Neuron (in vitro differentiated cells): ENCODE measurements around the gene COL13A1.

ENCODE experiments used
- H2AFZ ChIP-seq: one replicate; pipeline ENCODE4 v1.6.1; 2013; ENCODE audit warnings: low read depth, mild to moderate bottlenecking, inconsistent platforms, low read length, moderate library complexity
- H3K27me3 ChIP-seq: one replicate; pipeline ENCODE4 v1.6.1; 2013; ENCODE audit warnings: low read length; ENCODE audit not compliant: insufficient read depth
- H3K36me3 ChIP-seq: one replicate; pipeline ENCODE4 v1.6.1; 2013; ENCODE audit warnings: low read length; ENCODE audit not compliant: insufficient read depth
- H3K4me1 ChIP-seq: one replicate; pipeline ENCODE4 v1.6.1; 2013; ENCODE audit warnings: low read length; ENCODE audit not compliant: insufficient read depth
- H3K4me3 ChIP-seq: 2 replicates; pipeline ENCODE4 v1.5.1; 2013; ENCODE audit warnings: mild to moderate bottlenecking, low read length, moderate library complexity
- H3K9me3 ChIP-seq: one replicate; pipeline ENCODE4 v1.6.1; 2013; ENCODE audit warnings: low read length

COL13A1 gene

GRCh38 chr10:69988094-69988493, 186.4 kb downstream of the COL13A1 start:
- H3K4me3 ChIP-seq: no peak overlapping the region
- no peaks in the 10 kb centered on the region for H3K4me1 ChIP-seq
- no peaks in the 10 kb centered on the region for H3K9me3 ChIP-seq
- H2AFZ ChIP-seq: no peak overlapping the region
- no peaks in the 10 kb centered on the region for H3K36me3 ChIP-seq
- peaks cover 2% of the 10 kb centered on the region for H3K27me3 ChIP-seq

GRCh38 chr10:69991151-69991550, 189.4 kb downstream of the COL13A1 start:
- Histone ChIP-seq H2AFZ (no peak overlapping the region), H3K4me1 (no peaks in the 10 kb centered on the region), H3K36me3 (no peaks in the 10 kb centered on the region), H3K27me3 (peaks cover 2% of the 10 kb centered on the region), H3K9me3 (no peaks in the 10 kb centered on the region), H3K4me3 (no peak overlapping the region)

GRCh38 chr10:69994262-69994661, 192.6 kb downstream of the COL13A1 start:
- Histone ChIP-seq H3K4me3 (no peak overlapping the region), H3K36me3 (no peaks in the 10 kb centered on the region), H3K27me3 (no peaks in the 10 kb centered on the region), H3K4me1 (no peaks in the 10 kb centered on the region), H2AFZ (no peak overlapping the region), H3K9me3 (no peaks in the 10 kb centered on the region)

GRCh38 chr10:69996611-69997010, 194.9 kb downstream of the COL13A1 start:
- Histone ChIP-seq H3K4me3 (no peak overlapping the region), H3K36me3 (no peaks in the 10 kb centered on the region), H3K9me3 (no peaks in the 10 kb centered on the region), H2AFZ (no peak overlapping the region), H3K27me3 (no peaks in the 10 kb centered on the region), H3K4me1 (no peaks in the 10 kb centered on the region)

- Histone ChIP-seq H3K4me3 (no peak overlapping the region), H2AFZ (no peak overlapping the region), H3K4me1 (no peaks in the 10 kb centered on the region), H3K9me3 (no peaks in the 10 kb centered on the region), H3K36me3 (no peaks in the 10 kb centered on the region), H3K27me3 (no peaks in the 10 kb centered on the region)
Measured at GRCh38 chr10:70000262-70000661, 198.6 kb downstream of the COL13A1 start.

GRCh38 chr10:70007116-70007820, 205.6 kb downstream of the COL13A1 start:
- Histone ChIP-seq H2AFZ (no peak overlapping the region), H3K9me3 (no peaks in the 10 kb centered on the region), H3K4me1 (no peaks in the 10 kb centered on the region), H3K4me3 (no peak overlapping the region), H3K27me3 (no peaks in the 10 kb centered on the region), H3K36me3 (no peaks in the 10 kb centered on the region)
